Prostate gland (tissue), 2 donors: ENCODE measurements around the gene COTL1. TPM values are rescaled to one million over a fixed set of nuclear protein-coding genes. Genes with fewer than 3 reads are reported as not detected.

Source experiments
- DNase-seq: peaks from one replicate; pipeline ENCODE4 v3.0.0-alpha.2; 2019; ENCODE audit warnings: low spot score
- H3K27ac ChIP-seq, 2 donors: fragments of 200-600 bp; sonication (generic); 2 replicates each; pipeline ENCODE4 v1.5.1; 2017 to 2019
- H3K27me3 ChIP-seq: fragments of 200-600 bp; sonication (generic); replicated peaks from 2 replicates; pipeline ENCODE4 v1.5.1; 2019; ENCODE audit not compliant: insufficient read depth
- H3K36me3 ChIP-seq, 2 donors: fragments of 200-600 bp; sonication (generic); 1 replicate in 1 of 2; 2 replicates in 1 of 2; pipeline versions ENCODE4 v1.5.1 to v1.8.1; 2017 to 2019
- H3K4me1 ChIP-seq: fragments of 200-600 bp; sonication (generic); replicated peaks from 2 replicates; pipeline ENCODE4 v1.5.1; 2019
- H3K4me3 ChIP-seq, 2 donors: fragments of 200-600 bp; sonication (generic); 2 replicates each; pipeline ENCODE4 v1.5.1; 2017 to 2019
- H3K9me3 ChIP-seq: fragments of 200-600 bp; sonication (generic); 2 replicates; pipeline ENCODE4 v1.5.1; 2017
- POLR2A ChIP-seq: fragments of 450-650 bp; IDR thresholded peaks from one replicate; pipeline ENCODE4 v1.6.1; 2016; ENCODE audit warnings: antibody characterized with exemption, mild to moderate bottlenecking
- POLR2AphosphoS5 ChIP-seq: sonication (generic); formaldehyde crosslinking; IDR thresholded peaks from one replicate; pipeline ENCODE4 v1.6.1; 2017; ENCODE audit warnings: antibody characterized with exemption
- WGBS: methylation state at CpG from one replicate; pipeline ENCODE4 v1.1.5; 2018; 5-methylcytosine and 5-hydroxymethylcytosine counted together
- intact Hi-C: fragments of 100-400 bp; cut with DNase I; formaldehyde crosslinking; loops from one replicate; pipeline ENCODE4 v1.14.2; 2022
- total RNA-seq, 2 donors: library from RNA; depleted of rRNA; stranded (reverse); fragments of >200 nt; gene quantifications; one replicate each; pipeline ENCODE4 v1.1.0, GENCODE V29; 2016
- TF ChIP-seq, protein P1 (sequence below), 4 experiments: fragments of 200-600 bp in 2 of 4; fragments of 450-650 bp in 2 of 4; sonication (generic) in 2 of 4; IDR thresholded peaks; 1 replicate in 3 of 4; 2 replicates in 1 of 4; pipeline ENCODE4 v1.5.1; 2016 to 2019; ENCODE audit warnings: antibody characterized with exemption in 4 of 4, mild to moderate bottlenecking in 2 of 4, moderate library complexity in 2 of 4

The COTL1 gene
- total RNA-seq, 2 donors from 2014 or later, result 46.8 to 110 TPM

DNA sequence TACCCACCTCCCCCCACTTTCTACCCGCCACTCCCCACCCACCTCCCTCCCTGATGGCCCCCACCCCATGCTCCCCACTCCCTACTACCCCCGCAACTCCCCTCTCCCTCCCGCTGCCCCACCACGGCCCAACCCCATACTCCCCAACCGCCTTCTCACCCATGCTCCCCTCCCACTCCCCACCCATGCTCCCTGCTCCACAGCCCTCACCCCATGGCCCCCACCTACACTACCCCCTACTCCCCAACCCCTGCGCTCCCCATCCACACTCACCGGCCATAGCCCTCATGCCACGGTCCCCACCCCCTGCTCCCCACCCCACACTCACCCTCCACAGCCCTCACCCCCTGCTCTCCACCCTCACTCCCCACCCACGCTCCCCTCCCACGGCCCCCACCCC is 13.9 kb downstream of the COTL1 start:
- intact Hi-C loops, result no loop called here
- H3K36me3 ChIP-seq, result no peaks in the 10 kb centered on the region
- no peak overlapping the region for H3K4me3 ChIP-seq
- TF ChIP-seq POLR2AphosphoS5 (no peak), POLR2A (no peak)
- TF ChIP-seq, protein P1, sequence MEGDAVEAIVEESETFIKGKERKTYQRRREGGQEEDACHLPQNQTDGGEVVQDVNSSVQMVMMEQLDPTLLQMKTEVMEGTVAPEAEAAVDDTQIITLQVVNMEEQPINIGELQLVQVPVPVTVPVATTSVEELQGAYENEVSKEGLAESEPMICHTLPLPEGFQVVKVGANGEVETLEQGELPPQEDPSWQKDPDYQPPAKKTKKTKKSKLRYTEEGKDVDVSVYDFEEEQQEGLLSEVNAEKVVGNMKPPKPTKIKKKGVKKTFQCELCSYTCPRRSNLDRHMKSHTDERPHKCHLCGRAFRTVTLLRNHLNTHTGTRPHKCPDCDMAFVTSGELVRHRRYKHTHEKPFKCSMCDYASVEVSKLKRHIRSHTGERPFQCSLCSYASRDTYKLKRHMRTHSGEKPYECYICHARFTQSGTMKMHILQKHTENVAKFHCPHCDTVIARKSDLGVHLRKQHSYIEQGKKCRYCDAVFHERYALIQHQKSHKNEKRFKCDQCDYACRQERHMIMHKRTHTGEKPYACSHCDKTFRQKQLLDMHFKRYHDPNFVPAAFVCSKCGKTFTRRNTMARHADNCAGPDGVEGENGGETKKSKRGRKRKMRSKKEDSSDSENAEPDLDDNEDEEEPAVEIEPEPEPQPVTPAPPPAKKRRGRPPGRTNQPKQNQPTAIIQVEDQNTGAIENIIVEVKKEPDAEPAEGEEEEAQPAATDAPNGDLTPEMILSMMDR (IDR thresholded peaks at IDR 0.05), result no peak
- H3K27ac ChIP-seq, result peak overlapping the region in 1 of 2 donors; percentile 17
- H3K4me1 ChIP-seq, result no peaks in the 10 kb centered on the region
- no peak for DNase-seq
- WGBS, result 90% methylated on average over 10 of the region's 10 CpGs
- no peaks in the 10 kb centered on the region for H3K27me3 ChIP-seq
- no peaks in the 10 kb centered on the region for H3K9me3 ChIP-seq

DNA sequence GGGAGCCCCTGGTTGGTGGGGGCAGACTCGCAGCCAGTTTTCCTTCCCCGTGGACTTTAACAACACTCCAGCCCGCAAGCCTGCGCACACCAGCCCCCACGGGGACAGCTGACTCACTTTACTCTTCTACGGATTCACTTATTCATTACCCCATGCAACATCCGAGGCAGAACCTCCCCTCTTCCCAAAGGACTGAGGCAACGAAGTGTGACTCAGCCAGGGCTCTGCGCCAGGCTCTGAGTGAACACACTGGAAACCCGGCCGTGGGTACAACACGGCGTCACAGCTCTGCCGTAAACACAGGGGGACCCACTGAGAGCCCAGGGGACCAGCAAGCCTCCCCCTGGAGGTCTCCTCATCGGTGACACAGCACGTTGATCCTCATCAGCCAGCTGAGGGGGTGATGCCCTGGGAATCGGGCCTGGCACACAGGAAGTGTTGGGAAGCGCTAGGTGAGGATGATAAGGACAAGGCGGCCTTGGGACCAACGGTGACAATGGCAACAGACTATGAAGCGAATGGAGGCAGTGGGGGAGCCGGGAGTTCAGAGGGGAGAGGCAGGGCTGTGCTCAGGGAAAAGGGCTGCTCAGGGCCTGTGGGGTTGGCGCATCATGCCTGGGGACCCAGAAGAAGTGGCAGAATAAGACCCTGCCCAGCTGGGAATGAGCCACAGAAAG is 14.6 kb downstream of the COTL1 start:
- no peaks in the 10 kb centered on the region for H3K4me1 ChIP-seq

DNA sequence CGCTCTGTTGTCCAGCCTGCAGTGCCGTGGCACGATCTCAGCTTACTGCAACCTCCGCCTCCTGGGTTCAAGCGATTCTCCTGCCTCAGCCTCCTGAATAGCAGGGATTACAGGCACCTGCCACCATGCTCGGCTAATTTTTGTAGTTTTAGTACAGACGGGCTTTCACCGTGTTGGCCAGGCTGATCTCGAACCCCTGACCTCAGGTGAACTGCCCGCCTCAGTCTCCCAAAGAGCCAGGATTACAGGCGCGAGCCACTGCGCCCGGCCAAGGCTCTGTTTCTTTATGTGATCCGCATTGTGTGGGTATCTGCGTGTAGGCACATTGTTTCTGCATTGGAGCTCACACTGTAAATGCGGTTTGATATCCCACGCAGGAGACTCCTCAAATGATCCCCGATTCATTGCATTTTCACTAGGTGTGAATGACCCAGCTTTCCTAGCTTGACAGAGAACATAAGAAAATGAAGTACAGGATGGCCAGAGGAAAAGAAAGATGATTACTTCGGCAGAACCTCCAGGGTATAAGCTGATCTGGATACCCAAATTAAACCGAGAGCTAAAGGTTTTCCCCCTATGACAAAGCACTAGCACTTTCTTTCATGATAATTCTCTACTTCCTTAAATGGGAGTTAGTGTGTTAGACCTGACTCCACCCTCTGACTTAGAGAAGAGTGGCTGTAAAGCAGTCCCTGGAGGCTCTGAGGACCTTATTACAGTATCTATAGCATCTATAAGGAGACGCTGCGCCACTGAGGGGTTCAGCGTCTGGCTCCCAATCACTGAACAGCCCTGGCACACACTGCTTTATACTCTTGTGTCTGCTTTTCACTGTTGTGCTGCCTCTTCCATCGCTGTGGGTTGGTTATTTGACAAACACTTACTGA is 17.3 kb downstream of the COTL1 start:
- Histone ChIP-seq H3K27ac (no peak overlapping the region), H3K4me1 (no peaks in the 10 kb centered on the region), H3K9me3 (no peaks in the 10 kb centered on the region), H3K36me3 (no peaks in the 10 kb centered on the region), H3K4me3 (no peak overlapping the region), H3K27me3 (no peaks in the 10 kb centered on the region)
- no peak for DNase-seq
- intact Hi-C loops, result no loop called here
- TF ChIP-seq POLR2AphosphoS5, result no peak
- WGBS, result 80% methylated on average over 25 of the region's 25 CpGs

More for the DNA sequence above, 14.6 kb downstream of the COTL1 start:
- TF ChIP-seq, protein P1 (IDR thresholded peaks at IDR 0.05), result no peak
- peak; percentile 24 for TF ChIP-seq POLR2AphosphoS5
- WGBS, result 58% methylated on average over 23 of the region's 23 CpGs
- no peak for DNase-seq
- Histone ChIP-seq H3K27ac (peak overlapping the region; percentile 17 to 26), H3K4me3 (no peak overlapping the region), H3K27me3 (no peaks in the 10 kb centered on the region), H3K36me3 (no peaks in the 10 kb centered on the region), H3K9me3 (no peaks in the 10 kb centered on the region)
- intact Hi-C loops, result no loop called here

DNA sequence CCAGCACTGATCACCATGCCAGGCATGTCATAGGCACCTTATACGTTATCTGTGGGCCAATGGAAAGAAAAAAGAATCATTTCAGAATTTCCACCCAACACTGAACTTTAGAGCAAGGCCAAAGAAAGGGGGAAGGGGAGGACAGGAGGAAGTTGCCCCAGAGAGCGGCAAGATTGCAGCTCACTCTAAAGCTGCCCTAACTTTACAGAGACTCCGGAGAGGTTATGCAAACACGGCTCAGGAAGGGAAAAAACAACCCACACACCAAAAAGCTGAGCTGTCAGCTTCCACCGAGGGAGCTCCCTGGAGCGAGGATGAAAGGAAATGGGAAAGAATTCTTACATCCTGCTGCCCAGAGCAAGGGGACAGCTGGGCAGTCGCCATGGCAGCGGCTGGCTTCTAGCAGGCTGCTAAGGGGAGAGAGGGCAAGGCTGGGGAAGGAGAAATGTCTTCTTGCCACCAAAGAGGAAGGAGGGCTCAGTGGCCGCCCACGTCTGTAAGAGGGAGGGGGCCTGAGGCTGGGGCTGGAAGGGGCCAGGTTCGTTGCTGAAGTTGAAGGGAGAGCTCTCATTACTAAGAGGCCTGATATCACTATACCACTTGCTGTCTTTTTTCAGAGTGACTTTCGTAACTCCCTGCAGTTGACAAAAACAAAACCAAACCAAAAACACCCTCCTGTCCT is 18.2 kb downstream of the COTL1 start:
- no peak for DNase-seq
- Histone ChIP-seq H3K4me1 (no peaks in the 10 kb centered on the region), H3K27me3 (no peaks in the 10 kb centered on the region), H3K36me3 (no peaks in the 10 kb centered on the region), H3K9me3 (no peaks in the 10 kb centered on the region), H3K4me3 (no peak overlapping the region), H3K27ac (peak overlapping the region in 1 of 2 donors; percentile 53)
- intact Hi-C loops, result no loop called here
- TF ChIP-seq POLR2AphosphoS5, result no peak
- TF ChIP-seq, protein P1 (IDR thresholded peaks at IDR 0.05), result no peak
- TF ChIP-seq POLR2A, result no peak
- 27% methylated on average over 12 of the region's 12 CpGs for WGBS

DNA sequence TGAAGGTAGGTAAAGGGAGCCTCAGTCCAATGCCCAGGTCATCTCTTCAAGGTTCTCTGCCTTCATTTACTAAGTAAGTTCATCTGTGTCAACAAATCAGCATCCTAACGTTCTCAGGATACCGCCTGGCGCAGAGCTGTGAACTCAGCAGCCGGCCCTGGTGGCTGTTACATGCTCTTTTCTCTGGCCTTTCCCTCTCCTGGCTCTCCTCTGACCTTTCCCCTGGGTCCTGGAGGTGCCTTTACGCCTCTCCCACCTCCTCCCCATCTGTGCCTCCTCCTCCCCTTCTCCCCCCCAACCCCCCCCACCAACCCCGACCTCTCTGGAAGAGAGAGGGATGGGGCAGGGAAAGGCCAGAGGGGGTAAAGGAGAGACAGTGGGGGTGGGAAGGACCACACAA is 19.5 kb downstream of the COTL1 start:
- DNase-seq, result no peak
- H3K27me3 ChIP-seq, result no peaks in the 10 kb centered on the region
- H3K9me3 ChIP-seq, result no peaks in the 10 kb centered on the region
- H3K27ac ChIP-seq, result no peak overlapping the region
- intact Hi-C loops, result no loop called here
- H3K36me3 ChIP-seq, result no peaks in the 10 kb centered on the region
- TF ChIP-seq, protein P1 (IDR thresholded peaks at IDR 0.05), result no peak
- TF ChIP-seq POLR2AphosphoS5 (no peak), POLR2A (no peak)
- 78% methylated on average over 6 of the region's 6 CpGs for WGBS
- H3K4me1 ChIP-seq, result no peaks in the 10 kb centered on the region
- no peak overlapping the region for H3K4me3 ChIP-seq
